Liver (tissue), 9 donors: ENCODE measurements around the gene IP6K1. TPM values are rescaled to one million over a fixed set of nuclear protein-coding genes. Genes with fewer than 3 reads are reported as not detected.

ENCODE experiments used
- DNase-seq: peaks from one replicate; pipeline ENCODE4 v3.0.0-alpha.2; 2017; ENCODE audit warnings: low spot score
- H3K27ac ChIP-seq, 2 donors: one replicate each; pipeline ENCODE4 v1.7.0; 2013; ENCODE audit warnings: inconsistent platforms in 2 of 2, low read length in 2 of 2, control low read depth in 1 of 2, low read depth in 1 of 2, mild to moderate bottlenecking in 1 of 2
- H3K27me3 ChIP-seq, 4 donors: one replicate each; pipeline versions ENCODE4 v1.6.1 to v1.7.0; 2013; ENCODE audit warnings: low read length in 3 of 4, inconsistent platforms in 1 of 4, mild to moderate bottlenecking in 1 of 4, moderate library complexity in 1 of 4; ENCODE audit not compliant: control insufficient read depth in 4 of 4, insufficient read depth in 4 of 4
- H3K36me3 ChIP-seq, 4 donors: one replicate each; pipeline versions ENCODE4 v1.6.1 to v1.7.0; 2013; ENCODE audit warnings: low read length in 3 of 4, mild to moderate bottlenecking in 3 of 4, low read depth in 1 of 4, moderate library complexity in 1 of 4; ENCODE audit not compliant: control insufficient read depth in 4 of 4, insufficient read depth in 3 of 4
- H3K4me1 ChIP-seq, 4 donors: one replicate each; pipeline versions ENCODE4 v1.6.1 to v1.7.0; 2013; ENCODE audit warnings: low read length in 3 of 4, mild to moderate bottlenecking in 3 of 4, moderate library complexity in 1 of 4; ENCODE audit not compliant: control insufficient read depth in 4 of 4, insufficient read depth in 4 of 4
- H3K4me3 ChIP-seq, 3 donors: one replicate each; pipeline versions ENCODE4 v1.6.1 to v1.7.0; 2013; ENCODE audit warnings: low read length in 3 of 3, control low read depth in 1 of 3, low read depth in 1 of 3, mild to moderate bottlenecking in 1 of 3
- H3K9ac ChIP-seq, 2 donors: one replicate each; pipeline ENCODE4 v1.7.0; 2013; ENCODE audit warnings: low read length in 2 of 2, mild to moderate bottlenecking in 2 of 2, moderate library complexity in 2 of 2, control low read depth in 1 of 2, low read depth in 1 of 2
- H3K9me3 ChIP-seq, 4 donors: one replicate each; pipeline versions ENCODE4 v1.6.1 to v1.7.0; 2013; ENCODE audit warnings: low read length in 3 of 4; ENCODE audit not compliant: control insufficient read depth in 4 of 4
- CTCF ChIP-seq: fragments of 150-350 bp; IDR thresholded peaks from 2 replicates; pipeline ENCODE4 v1.5.1; 2017; ENCODE audit warnings: improper control_type of control experiment, low read depth, low read length; ENCODE audit not compliant: missing input control
- FOXA1 ChIP-seq: IDR thresholded peaks from 2 replicates; pipeline ENCODE4 v1.6.1; 2016; ENCODE audit warnings: antibody characterized with exemption
- FOXA2 ChIP-seq: IDR thresholded peaks from 2 replicates; pipeline ENCODE4 v1.6.1; 2016; ENCODE audit warnings: antibody characterized with exemption
- GABPA ChIP-seq, 2 donors: IDR thresholded peaks in 1 of 2; conservative IDR thresholded peaks in 1 of 2; 2 replicates each; pipeline ENCODE4 v1.6.1; 2016; ENCODE audit warnings: antibody characterized with exemption in 2 of 2, mild to moderate bottlenecking in 1 of 2, moderate library complexity in 1 of 2
- HNF4A ChIP-seq, 2 donors: conservative IDR thresholded peaks; 2 replicates each; pipeline ENCODE4 v1.6.1; 2016; ENCODE audit warnings: antibody characterized with exemption in 2 of 2, mild to moderate bottlenecking in 2 of 2
- HNF4G ChIP-seq: IDR thresholded peaks from 2 replicates; pipeline ENCODE4 v1.6.1; 2016; ENCODE audit warnings: antibody characterized with exemption
- JUND ChIP-seq, 2 donors: IDR thresholded peaks; 2 replicates each; pipeline ENCODE4 v1.6.1; 2016; ENCODE audit warnings: antibody characterized with exemption in 2 of 2
- MAX ChIP-seq: IDR thresholded peaks from 2 replicates; pipeline ENCODE4 v1.6.1; 2016; ENCODE audit warnings: antibody characterized with exemption
- NR2F2 ChIP-seq: IDR thresholded peaks from 2 replicates; pipeline ENCODE4 v1.6.1; 2016; ENCODE audit warnings: antibody characterized with exemption
- REST ChIP-seq: IDR thresholded peaks from 2 replicates; pipeline ENCODE4 v1.6.1; 2016; ENCODE audit warnings: antibody characterized with exemption, mild to moderate bottlenecking
- RXRA ChIP-seq, 2 donors: IDR thresholded peaks; 2 replicates each; pipeline ENCODE4 v1.6.1; 2017 to 2018; ENCODE audit warnings: antibody characterized with exemption in 2 of 2, mild to moderate bottlenecking in 1 of 2
- ZBTB33 ChIP-seq: IDR thresholded peaks from 2 replicates; pipeline ENCODE4 v1.6.1; 2016; ENCODE audit warnings: antibody characterized with exemption
- WGBS: extraction: QIAGEN DNeasy Blood & Tissue Kit; methylation state at CpG from one replicate; pipeline ENCODE4 v1.1.7; 2013; 5-methylcytosine and 5-hydroxymethylcytosine counted together
- polyA plus RNA-seq, 2 donors: library from polyadenylated mRNA; stranded (reverse) in 1 of 2; unstranded in 1 of 2; fragments of 200-250 nt in 1 of 2; fragments of >200 nt in 1 of 2; fragmentation: Nextera tagmentation in 1 of 2; extraction: Ambion mirVana in 1 of 2; gene quantifications; one replicate each; pipeline versions ENCODE4 v1.2.1 to v1.2.3, GENCODE V29; 2013 to 2015
- total RNA-seq, 2 donors: library from RNA; depleted of rRNA; stranded (reverse); fragments of >200 nt; gene quantifications; one replicate each; pipeline ENCODE4 v1.2.3, GENCODE V29; 2014
- donor health status: healthy.
- donor health status: healthy.
- donor health status: healthy.
- donor health status: healthy.
- donor health status: healthy.

Gene IP6K1
- total and polyA plus RNA-seq, 4 donors: 6.6 to 32.3 (median 18.1) TPM

GRCh38 chr3:49791571-49791970 is 5.2 kb upstream of the IP6K1 start:
- TF ChIP-seq CTCF (no peak), MAX (no peak), REST (no peak), GABPA (IDR thresholded peaks at IDR 0.05 in 1 of 2, conservative IDR thresholded peaks at IDR 0.05 in 1 of 2) (no peak)
- Histone ChIP-seq H3K4me1 (peaks cover 0 to 7% (median 3%) of the 10 kb centered on the region in 4 donors), H3K9ac (no peak overlapping the region), H3K27me3 (no peaks in the 10 kb centered on the region), H3K27ac (no peak overlapping the region), H3K4me3 (no peak overlapping the region), H3K9me3 (no peaks in the 10 kb centered on the region), H3K36me3 (no peaks in the 10 kb centered on the region)
- 89% methylated on average over 4 of the region's 4 CpGs for WGBS
- DNase-seq: no peak

GRCh38 chr3:49790626-49791411 is 4.5 kb upstream of the IP6K1 start:
- Histone ChIP-seq H3K9me3 (no peaks in the 10 kb centered on the region), H3K36me3 (no peaks in the 10 kb centered on the region), H3K27ac (no peak overlapping the region), H3K9ac (no peak overlapping the region), H3K4me1 (peaks cover 0 to 8% (median 3%) of the 10 kb centered on the region in 4 donors), H3K27me3 (no peaks in the 10 kb centered on the region), H3K4me3 (no peak overlapping the region)
- TF ChIP-seq HNF4G (no peak), RXRA (IDR thresholded peaks at IDR 0.05) (no peak), JUND (IDR thresholded peaks at IDR 0.05) (no peak), HNF4A (conservative IDR thresholded peaks at IDR 0.05) (no peak)
- WGBS: 77% methylated on average over 9 of the region's 9 CpGs
- DNase-seq: no peak

- no peak overlapping the region for H3K9ac ChIP-seq
- no peak overlapping the region for H3K27ac ChIP-seq
- peaks cover 0 to 16% (median 9%) of the 10 kb centered on the region in 4 donors for H3K4me1 ChIP-seq
- H3K27me3 ChIP-seq: no peaks in the 10 kb centered on the region
- WGBS: 99% methylated on average over 2 of the region's 2 CpGs
- no peak overlapping the region for H3K4me3 ChIP-seq
- no peaks in the 10 kb centered on the region for H3K9me3 ChIP-seq
- H3K36me3 ChIP-seq: peaks cover 0 to 2% (median 0%) of the 10 kb centered on the region in 4 donors
- DNase-seq: no peak
- TF ChIP-seq RXRA (IDR thresholded peaks at IDR 0.05): no peak
- TF ChIP-seq GABPA (IDR thresholded peaks at IDR 0.05 in 1 of 2, conservative IDR thresholded peaks at IDR 0.05 in 1 of 2): no peak
- TF ChIP-seq ZBTB33: no peak
- TF ChIP-seq REST: no peak
- TF ChIP-seq FOXA2: no peak
- TF ChIP-seq FOXA1: no peak
- no peak for TF ChIP-seq NR2F2
- TF ChIP-seq JUND (IDR thresholded peaks at IDR 0.05): no peak
These were observed 1.7 kb upstream of the IP6K1 start for GRCh38 chr3:49788056-49788455.
